Fibroblast of pulmonary artery (primary cell): ENCODE results near the gene NFKBIE.
"Not testable (repeated sequence)": the region's sequence is repeated elsewhere in the genome, so short reads cannot be mapped to it uniquely, and the experiment has no call there.

ENCODE experiments used
- DNase-seq: peaks from one replicate; pipeline ENCODE4 v3.0.0-alpha.2; 2010; ENCODE audit warnings: low read depth
- H3K4me3 ChIP-seq: replicated peaks from 2 replicates; pipeline ENCODE4 v1.5.1; 2011; ENCODE audit warnings: low read depth, mild to moderate bottlenecking, control low read depth, low read length, moderate library complexity
- TF ChIP-seq, protein P1 (sequence below): IDR thresholded peaks from 2 replicates; pipeline ENCODE4 v1.5.1; 2011; ENCODE audit warnings: mild to moderate bottlenecking, control low read depth, low read length, inconsistent platforms; ENCODE audit errors: missing control alignments

The NFKBIE gene

DNA sequence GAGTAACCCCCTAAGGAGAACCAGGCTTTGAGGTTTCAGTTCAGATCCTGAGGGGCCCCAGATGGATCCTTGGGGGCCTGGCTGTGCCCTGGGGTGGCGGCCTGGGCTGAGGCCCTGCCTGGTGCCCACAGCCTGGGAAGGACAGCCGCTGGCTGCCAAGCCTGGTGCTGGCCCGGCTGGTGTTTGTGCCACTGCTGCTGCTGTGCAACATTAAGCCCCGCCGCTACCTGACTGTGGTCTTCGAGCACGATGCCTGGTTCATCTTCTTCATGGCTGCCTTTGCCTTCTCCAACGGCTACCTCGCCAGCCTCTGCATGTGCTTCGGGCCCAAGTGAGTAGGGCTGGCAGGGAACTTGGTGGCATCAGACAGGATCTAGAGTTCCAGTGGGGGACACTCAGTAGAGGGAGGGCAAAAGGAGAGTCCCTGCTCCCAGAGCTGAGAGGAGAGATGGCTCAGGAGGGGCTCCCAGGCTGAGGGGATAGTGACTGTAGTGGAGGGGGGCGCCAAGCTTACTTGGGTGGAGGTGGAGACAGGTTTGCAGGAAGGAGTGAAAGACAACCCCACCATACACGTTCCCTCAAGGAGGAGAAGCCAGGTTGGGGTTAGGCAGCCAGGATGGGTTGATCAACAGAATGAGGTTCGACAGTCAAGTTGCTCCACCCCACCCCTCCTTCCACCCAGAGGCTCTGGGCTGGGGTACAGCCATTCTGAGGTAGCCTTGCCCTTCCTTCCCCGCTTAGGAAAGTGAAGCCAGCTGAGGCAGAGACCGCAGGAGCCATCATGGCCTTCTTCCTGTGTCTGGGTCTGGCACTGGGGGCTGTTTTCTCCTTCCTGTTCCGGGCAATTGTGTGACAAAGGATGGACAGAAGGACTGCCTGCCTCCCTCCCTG, 32.4 kb downstream of the NFKBIE start:
- no peak for DNase-seq
- TF ChIP-seq, protein P1, sequence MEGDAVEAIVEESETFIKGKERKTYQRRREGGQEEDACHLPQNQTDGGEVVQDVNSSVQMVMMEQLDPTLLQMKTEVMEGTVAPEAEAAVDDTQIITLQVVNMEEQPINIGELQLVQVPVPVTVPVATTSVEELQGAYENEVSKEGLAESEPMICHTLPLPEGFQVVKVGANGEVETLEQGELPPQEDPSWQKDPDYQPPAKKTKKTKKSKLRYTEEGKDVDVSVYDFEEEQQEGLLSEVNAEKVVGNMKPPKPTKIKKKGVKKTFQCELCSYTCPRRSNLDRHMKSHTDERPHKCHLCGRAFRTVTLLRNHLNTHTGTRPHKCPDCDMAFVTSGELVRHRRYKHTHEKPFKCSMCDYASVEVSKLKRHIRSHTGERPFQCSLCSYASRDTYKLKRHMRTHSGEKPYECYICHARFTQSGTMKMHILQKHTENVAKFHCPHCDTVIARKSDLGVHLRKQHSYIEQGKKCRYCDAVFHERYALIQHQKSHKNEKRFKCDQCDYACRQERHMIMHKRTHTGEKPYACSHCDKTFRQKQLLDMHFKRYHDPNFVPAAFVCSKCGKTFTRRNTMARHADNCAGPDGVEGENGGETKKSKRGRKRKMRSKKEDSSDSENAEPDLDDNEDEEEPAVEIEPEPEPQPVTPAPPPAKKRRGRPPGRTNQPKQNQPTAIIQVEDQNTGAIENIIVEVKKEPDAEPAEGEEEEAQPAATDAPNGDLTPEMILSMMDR, result no peak
- H3K4me3 ChIP-seq, result no peak overlapping the region

DNA sequence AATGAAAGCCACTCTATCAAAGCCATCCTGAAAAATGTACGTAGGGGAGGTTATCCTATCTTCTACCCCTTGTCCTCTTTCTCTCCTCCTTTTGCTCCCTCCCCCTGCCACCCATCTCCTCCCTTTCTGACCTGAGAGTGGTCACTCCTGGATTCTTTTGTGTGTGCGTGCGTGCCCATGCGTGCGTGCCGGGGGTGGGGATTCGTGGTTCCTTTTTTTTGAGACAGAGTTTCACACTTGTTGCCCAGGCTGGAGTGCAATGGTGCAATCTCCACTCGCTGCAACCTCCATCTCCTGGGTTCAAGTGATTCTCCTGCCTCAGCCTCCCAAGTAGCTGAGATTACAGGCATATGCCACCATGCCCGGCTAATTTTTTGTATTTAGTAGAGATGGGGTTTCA, 33.9 kb downstream of the NFKBIE start:
- not testable (repeated sequence) for DNase-seq, H3K4me3 ChIP-seq

DNA sequence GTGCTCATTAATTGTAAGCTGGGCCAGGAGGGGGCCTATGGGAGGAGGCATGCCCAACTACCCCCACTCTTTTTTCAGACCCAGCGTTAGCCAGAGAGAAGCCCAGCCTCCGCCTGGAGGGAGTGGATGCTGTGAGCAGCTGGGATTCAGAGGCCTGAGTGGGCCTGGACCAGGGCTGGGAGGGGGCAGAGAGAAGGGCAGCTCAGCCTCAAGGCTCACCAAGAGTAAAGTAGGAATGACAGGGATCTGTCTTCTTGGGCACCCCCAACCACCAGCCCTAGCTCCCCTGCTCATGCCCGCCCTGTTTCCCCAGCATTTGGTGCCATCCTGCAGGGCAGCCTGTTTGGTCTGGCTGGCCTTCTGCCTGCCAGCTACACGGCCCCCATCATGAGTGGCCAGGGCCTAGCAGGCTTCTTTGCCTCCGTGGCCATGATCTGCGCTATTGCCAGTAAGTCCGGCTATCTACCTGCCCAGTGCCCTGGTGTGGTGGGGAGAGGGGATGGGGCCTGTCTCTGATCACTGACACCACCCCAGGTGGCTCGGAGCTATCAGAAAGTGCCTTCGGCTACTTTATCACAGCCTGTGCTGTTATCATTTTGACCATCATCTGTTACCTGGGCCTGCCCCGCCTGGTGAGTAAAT, 35.2 kb downstream of the NFKBIE start:
- H3K4me3 ChIP-seq, result no peak overlapping the region
- DNase-seq, result no peak
- TF ChIP-seq, protein P1, result no peak

DNA sequence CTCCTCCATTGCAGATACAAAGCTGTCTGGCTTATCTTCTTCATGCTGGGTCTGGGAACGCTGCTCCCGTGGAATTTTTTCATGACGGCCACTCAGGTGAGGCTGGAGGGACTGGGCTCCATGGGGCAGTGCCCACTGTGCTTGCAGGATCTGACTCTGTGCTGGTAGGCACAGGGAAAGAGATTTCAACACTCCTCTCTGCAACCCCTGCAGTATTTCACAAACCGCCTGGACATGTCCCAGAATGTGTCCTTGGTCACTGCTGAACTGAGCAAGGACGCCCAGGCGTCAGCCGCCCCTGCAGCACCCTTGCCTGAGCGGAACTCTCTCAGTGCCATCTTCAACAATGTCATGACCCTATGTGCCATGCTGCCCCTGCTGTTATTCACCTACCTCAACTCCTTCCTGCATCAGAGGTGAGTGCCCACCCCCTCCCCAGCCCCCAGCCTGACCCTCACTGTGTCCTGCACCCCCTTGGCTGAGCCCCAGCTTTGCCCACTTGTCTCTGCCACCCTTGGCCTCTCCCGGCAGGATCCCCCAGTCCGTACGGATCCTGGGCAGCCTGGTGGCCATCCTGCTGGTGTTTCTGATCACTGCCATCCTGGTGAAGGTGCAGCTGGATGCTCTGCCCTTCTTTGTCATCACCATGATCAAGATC, 35.8 kb downstream of the NFKBIE start:
- TF ChIP-seq, protein P1, result no peak
- no peak overlapping the region for H3K4me3 ChIP-seq
- DNase-seq, result no peak

DNA sequence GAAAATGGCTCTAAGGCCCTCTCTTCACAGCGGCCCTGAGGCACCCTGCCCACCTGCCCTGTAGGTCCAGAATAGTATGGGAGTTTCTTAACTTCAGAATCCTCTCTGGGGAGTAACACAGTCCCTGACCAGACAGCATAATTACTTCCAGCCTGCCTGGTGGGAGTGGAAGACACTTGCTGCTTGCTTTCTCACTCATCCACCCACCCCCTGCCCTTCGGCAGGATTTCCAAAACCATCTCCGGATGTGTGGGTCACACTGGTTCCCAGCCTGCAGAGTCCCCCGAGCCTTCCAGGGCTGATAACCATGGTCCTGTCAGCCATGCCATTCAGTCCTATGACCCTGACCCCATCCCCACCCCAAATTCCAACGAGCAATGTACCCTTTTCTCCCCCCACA, 36.5 kb downstream of the NFKBIE start:
- H3K4me3 ChIP-seq, result no peak overlapping the region
- TF ChIP-seq, protein P1, result no peak
- DNase-seq, result no peak

DNA sequence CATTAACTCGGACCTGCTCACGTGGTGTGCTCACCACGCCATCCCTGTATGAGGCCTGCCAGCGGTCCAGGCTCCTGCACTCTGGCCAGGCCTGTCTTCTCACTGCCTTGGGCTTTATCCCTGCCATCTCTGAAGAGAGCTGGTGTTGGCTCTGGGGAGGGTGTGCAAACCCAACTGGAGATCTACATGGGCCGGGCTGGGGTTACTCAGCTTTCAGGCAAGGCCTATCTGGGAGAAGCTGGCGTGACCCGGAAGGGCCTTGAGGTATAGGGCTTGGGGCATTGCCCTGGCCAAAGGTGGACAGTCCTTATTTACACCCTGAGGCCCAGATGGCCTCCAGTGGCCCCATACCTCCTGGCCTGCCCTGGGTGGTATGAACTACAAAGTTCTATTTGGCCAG, 36.9 kb downstream of the NFKBIE start:
- TF ChIP-seq, protein P1, result no peak
- H3K4me3 ChIP-seq, result no peak overlapping the region
- no peak for DNase-seq

DNA sequence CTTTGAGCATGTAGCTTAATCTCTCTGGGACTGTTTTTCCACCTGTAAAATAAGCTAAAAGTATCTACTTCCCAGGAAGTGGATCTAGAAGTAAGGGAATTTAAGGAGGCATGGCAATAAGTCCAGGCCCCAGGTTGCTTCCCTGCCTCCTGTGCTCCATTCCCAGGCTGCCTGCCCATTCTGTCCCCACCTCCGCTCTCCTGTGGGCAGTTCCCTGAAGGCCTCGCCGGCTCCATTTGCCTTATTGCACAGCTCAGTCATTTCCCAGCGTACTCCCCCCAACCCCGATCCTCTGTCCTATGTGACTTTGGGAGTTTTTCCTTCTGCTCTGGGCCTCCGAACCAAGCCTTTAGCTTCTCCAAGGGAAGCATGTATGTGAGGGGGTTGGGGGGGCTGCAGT, 37.3 kb downstream of the NFKBIE start:
- TF ChIP-seq, protein P1, result no peak
- no peak overlapping the region for H3K4me3 ChIP-seq
- no peak for DNase-seq
